Natural killer cell (primary cell): ENCODE data around the gene CD1C. TPM values are rescaled to one million over a fixed set of nuclear protein-coding genes. Genes with fewer than 3 reads are reported as not detected.

Source experiments
- ATAC-seq, 3 donors: fragments of 150-1000 bp in 2 of 3; fragments of 200-7000 bp in 1 of 3; cut with Tn5 transposase; 1 replicate in 1 of 3; 2 replicates in 2 of 3; pipeline ENCODE4 v1.10.0; 2021; ENCODE audit warnings: mild to moderate bottlenecking in 2 of 3, moderate library complexity in 2 of 3
- DNase-seq, 2 donors: peaks; one replicate each; pipeline versions ENCODE4 v3.0.0 to v3.0.0-alpha.2; 2013 to 2021; ENCODE audit warnings: mixed read lengths in 1 of 2
- H3K27ac ChIP-seq: one replicate; pipeline ENCODE4 v1.5.1; 2013; ENCODE audit warnings: mild to moderate bottlenecking, low read length
- H3K27me3 ChIP-seq: one replicate; pipeline ENCODE4 v1.6.1; 2013; ENCODE audit warnings: low read length; ENCODE audit not compliant: control insufficient read depth, insufficient read depth
- H3K36me3 ChIP-seq: one replicate; pipeline ENCODE4 v1.6.1; 2013; ENCODE audit warnings: low read length; ENCODE audit not compliant: control insufficient read depth, insufficient read depth
- H3K4me1 ChIP-seq: one replicate; pipeline ENCODE4 v1.6.1; 2013; ENCODE audit warnings: low read length; ENCODE audit not compliant: control insufficient read depth, insufficient read depth
- H3K4me3 ChIP-seq: one replicate; pipeline ENCODE4 v1.5.1; 2013; ENCODE audit warnings: low read length
- H3K9me3 ChIP-seq: one replicate; pipeline ENCODE4 v1.6.1; 2013; ENCODE audit warnings: low read length; ENCODE audit not compliant: control insufficient read depth, insufficient read depth
- H3K27ac Mint-ChIP-seq, 2 donors: one replicate each; pipeline ENCODE4 v1.8.0; 2022; ENCODE audit warnings: mild to moderate bottlenecking in 2 of 2, mixed read lengths in 2 of 2, moderate library complexity in 1 of 2
- H3K27me3 Mint-ChIP-seq, 2 donors: one replicate each; pipeline ENCODE4 v1.8.0; 2022; ENCODE audit warnings: low read depth in 2 of 2, mixed read lengths in 2 of 2
- H3K36me3 Mint-ChIP-seq: one replicate; pipeline ENCODE4 v1.8.0; 2022; ENCODE audit warnings: mixed read lengths
- H3K4me1 Mint-ChIP-seq, 2 donors: one replicate each; pipeline ENCODE4 v1.8.0; 2022; ENCODE audit warnings: mixed read lengths in 2 of 2
- H3K4me3 Mint-ChIP-seq: one replicate; pipeline ENCODE4 v1.8.0; 2022; ENCODE audit warnings: mild to moderate bottlenecking, moderate library complexity, mixed read lengths
- H3K9me3 Mint-ChIP-seq, 2 donors: one replicate each; pipeline ENCODE4 v1.8.0; 2022; ENCODE audit warnings: mixed read lengths in 2 of 2
- CTCF ChIP-seq: fragments of 200-600 bp; IDR thresholded peaks from one replicate; pipeline ENCODE4 v1.8.0; 2022; ENCODE audit warnings: antibody characterized with exemption
- WGBS: methylation state at CpG from one replicate; pipeline ENCODE4 v1.1.7; 2013; ENCODE audit warnings: missing lambda C conversion rate; ENCODE audit not compliant: insufficient coverage; 5-methylcytosine and 5-hydroxymethylcytosine counted together
- intact Hi-C: fragments of 100-400 bp; cut with micrococcal nuclease; formaldehyde crosslinking; loops from one replicate; pipeline ENCODE4 v1.14.2; 2022
- total RNA-seq, 4 donors: library from RNA; stranded (reverse); fragments of 120-200 nt in 1 of 4; gene quantifications; one replicate each; pipeline versions ENCODE4 v1.2.3 to v1.2.4, GENCODE V29; 2013 to 2022

Gene CD1C
- total RNA-seq, 3 donors from 2014 or later (not counting 1 experiment from before 2014, with no cell fraction given), result 1.2 to 4.6 TPM; not detected in 1

GRCh38 chr1:158290321-158290844 lies 660 bp downstream of the CD1C start:
- Histone ChIP-seq H3K9me3 (no peaks in the 10 kb centered on the region), H3K27ac (no peak overlapping the region), H3K27me3 (no peaks in the 10 kb centered on the region), H3K4me3 (peak overlapping the region; percentile 17), H3K4me1 (peaks cover 15% of the 10 kb centered on the region), H3K36me3 (no peaks in the 10 kb centered on the region)
- TF ChIP-seq CTCF, result no peak
- Mint-ChIP-seq H3K36me3 (no peaks in the 10 kb centered on the region), H3K4me1 (peaks cover 6 to 13% of the 10 kb centered on the region in 2 donors), H3K27ac (no peak overlapping the region), H3K9me3 (no peaks in the 10 kb centered on the region), H3K4me3 (no peak overlapping the region), H3K27me3 (peaks cover 2 to 6% of the 10 kb centered on the region in 2 donors)
- ATAC-seq, result no peak
- DNase-seq, result peak in 1 of 2 donors; percentile 4
- 50% methylated on average over 5 of the region's 5 CpGs for WGBS
- intact Hi-C loops, result no loop called here

- Mint-ChIP-seq H3K4me3 (no peak overlapping the region), H3K27me3 (peaks cover 16 to 22% of the 10 kb centered on the region in 2 donors), H3K27ac (no peak overlapping the region), H3K4me1 (no peaks in the 10 kb centered on the region), H3K9me3 (peaks cover 3 to 8% of the 10 kb centered on the region in 2 donors), H3K36me3 (peaks cover 7% of the 10 kb centered on the region)
- no peaks in the 10 kb centered on the region for H3K27me3 ChIP-seq
- no peak for TF ChIP-seq CTCF
- no peak overlapping the region for H3K4me3 ChIP-seq
- intact Hi-C loops, result no loop called here
- ATAC-seq, result no peak
- 97% methylated on average over 2 of the region's 2 CpGs for WGBS
- peaks cover 2% of the 10 kb centered on the region for H3K4me1 ChIP-seq
- no peak overlapping the region for H3K27ac ChIP-seq
- no peaks in the 10 kb centered on the region for H3K36me3 ChIP-seq
- H3K9me3 ChIP-seq, result peaks cover 2% of the 10 kb centered on the region
- no peak for DNase-seq
Observed at GRCh38 chr1:158295791-158296190, 6.1 kb downstream of the CD1C start.

- 50% methylated on average over 1 of the region's 1 CpG for WGBS
- intact Hi-C loops, result no loop called here
- Mint-ChIP-seq H3K36me3 (peaks cover 9% of the 10 kb centered on the region), H3K9me3 (peaks cover 0 to 6% of the 10 kb centered on the region in 2 donors), H3K4me3 (no peak overlapping the region), H3K4me1 (no peaks in the 10 kb centered on the region), H3K27ac (no peak overlapping the region), H3K27me3 (peaks cover 11 to 38% of the 10 kb centered on the region in 2 donors)
- no peaks in the 10 kb centered on the region for H3K36me3 ChIP-seq
- ATAC-seq (no peak), DNase-seq (no peak)
- H3K9me3 ChIP-seq, result peaks cover 4% of the 10 kb centered on the region
- H3K4me3 ChIP-seq, result no peak overlapping the region
- no peak for TF ChIP-seq CTCF
- H3K27me3 ChIP-seq, result no peaks in the 10 kb centered on the region
- H3K27ac ChIP-seq, result no peak overlapping the region
- H3K4me1 ChIP-seq, result no peaks in the 10 kb centered on the region
Observed at GRCh38 chr1:158310623-158311022, 20.9 kb downstream of the CD1C start.

- peaks cover 9% of the 10 kb centered on the region for H3K36me3 Mint-ChIP-seq
- H3K4me3 Mint-ChIP-seq, result no peak overlapping the region
- no peak for ATAC-seq
- H3K4me3 ChIP-seq, result no peak overlapping the region
- H3K9me3 Mint-ChIP-seq, result peaks cover 0 to 6% of the 10 kb centered on the region in 2 donors
- no peaks in the 10 kb centered on the region for H3K4me1 ChIP-seq
- H3K4me1 Mint-ChIP-seq, result no peaks in the 10 kb centered on the region
- intact Hi-C loops, result no loop called here
- H3K27ac Mint-ChIP-seq, result no peak overlapping the region
- no peaks in the 10 kb centered on the region for H3K27me3 ChIP-seq
- no peak for TF ChIP-seq CTCF
- DNase-seq, result no peak
- H3K36me3 ChIP-seq, result no peaks in the 10 kb centered on the region
- peaks cover 11 to 38% of the 10 kb centered on the region in 2 donors for H3K27me3 Mint-ChIP-seq
- no peak overlapping the region for H3K27ac ChIP-seq
- peaks cover 4% of the 10 kb centered on the region for H3K9me3 ChIP-seq
- WGBS, result no CpG with 5 or more reads among the region's 2 CpGs
Observed at GRCh38 chr1:158311066-158311465, 21.3 kb downstream of the CD1C start.
